Right kidney (tissue), 1 donor: ENCODE data around the gene CNTNAP5.

Source experiments
- DNase-seq: peaks from one replicate; pipeline ENCODE4 v3.0.0-alpha.2; 2016

CNTNAP5 gene

GRCh38 chr2:124704071-124704925 is 679.2 kb downstream of the CNTNAP5 start:
- no peak for DNase-seq

- no peak for DNase-seq
Observed at GRCh38 chr2:124708661-124709060, 683.6 kb downstream of the CNTNAP5 start.

GRCh38 chr2:124713969-124714368 is 688.9 kb downstream of the CNTNAP5 start:
- DNase-seq = no peak

DNA sequence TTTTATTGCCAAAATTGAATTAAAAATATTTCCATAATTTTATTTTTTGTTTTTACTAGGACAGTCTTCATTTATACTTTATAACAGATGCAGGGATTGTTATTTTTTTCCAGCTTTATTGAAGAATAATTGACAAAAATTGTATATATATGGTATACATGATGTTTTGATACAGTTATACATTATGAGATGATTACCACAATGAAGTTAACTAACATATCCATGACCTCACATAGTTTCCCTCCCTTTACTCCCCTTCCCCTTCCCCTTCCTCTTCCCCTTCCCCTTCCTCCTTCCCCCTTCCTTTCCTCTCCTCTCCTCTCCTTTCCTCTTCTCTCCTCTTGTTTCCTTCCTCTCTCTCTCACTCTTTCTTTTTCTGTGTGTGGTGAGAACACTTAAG is 700.1 kb downstream of the CNTNAP5 start:
- no peak for DNase-seq

- DNase-seq = no peak
Observed at GRCh38 chr2:124740636-124741035, 715.5 kb downstream of the CNTNAP5 start.

GRCh38 chr2:124753842-124754241 is 728.8 kb downstream of the CNTNAP5 start:
- no peak for DNase-seq

DNA sequence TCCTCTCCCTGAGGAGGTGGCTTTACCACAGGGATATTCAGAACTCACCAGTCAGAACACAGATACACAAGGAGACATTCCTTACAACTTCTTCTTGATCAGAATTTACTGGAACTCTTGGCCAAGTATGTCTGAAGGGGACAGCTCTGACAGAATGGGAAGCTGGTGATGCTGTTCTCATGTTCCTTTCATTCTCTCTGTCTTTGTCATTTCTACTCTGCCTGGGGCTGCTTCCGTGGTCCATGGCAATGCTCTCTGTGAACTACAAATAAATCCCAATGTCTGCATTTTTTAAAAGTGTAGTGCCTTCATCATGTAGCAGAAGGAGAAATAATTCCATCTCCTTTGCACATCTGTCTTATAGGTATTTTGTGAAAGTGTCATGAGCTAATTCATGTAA is 730.3 kb downstream of the CNTNAP5 start:
- DNase-seq = no peak

DNA sequence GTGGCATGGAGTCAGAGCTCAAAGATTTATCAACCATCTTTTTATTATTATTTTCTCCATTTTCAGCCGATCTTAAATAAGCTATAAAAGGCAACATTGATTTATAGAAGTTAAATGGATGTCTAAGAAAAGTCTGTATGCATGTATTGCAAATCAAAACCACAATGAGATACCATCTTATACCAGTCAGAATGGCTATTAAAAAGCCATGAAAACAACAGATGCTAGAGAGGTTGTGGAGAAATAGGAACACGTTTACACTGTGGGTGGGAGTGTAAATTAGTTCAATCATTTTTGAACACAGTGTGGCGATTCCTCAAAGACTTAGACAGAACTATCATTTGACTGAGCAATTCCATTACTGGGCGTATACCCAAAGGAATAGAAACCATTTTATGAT is 731.0 kb downstream of the CNTNAP5 start:
- DNase-seq = no peak

DNA sequence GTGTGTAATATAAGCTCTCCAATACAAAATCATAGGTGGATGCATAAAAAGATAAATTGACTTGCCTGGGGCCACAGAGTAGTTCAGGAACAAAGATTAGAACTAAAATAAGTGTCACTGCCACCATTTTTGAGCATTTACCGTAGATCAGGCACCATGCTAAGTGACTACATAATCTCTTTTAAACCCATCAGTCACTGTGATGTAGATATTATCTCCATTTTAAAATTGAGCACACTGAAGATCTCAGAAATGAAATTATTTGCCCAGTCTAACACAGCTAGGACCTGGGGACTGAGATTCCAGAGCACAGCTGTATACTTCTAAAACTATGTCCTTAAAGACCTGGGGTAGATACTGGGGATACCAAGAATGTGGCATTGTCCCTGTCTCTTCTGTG is 737.3 kb downstream of the CNTNAP5 start:
- DNase-seq = no peak

DNA sequence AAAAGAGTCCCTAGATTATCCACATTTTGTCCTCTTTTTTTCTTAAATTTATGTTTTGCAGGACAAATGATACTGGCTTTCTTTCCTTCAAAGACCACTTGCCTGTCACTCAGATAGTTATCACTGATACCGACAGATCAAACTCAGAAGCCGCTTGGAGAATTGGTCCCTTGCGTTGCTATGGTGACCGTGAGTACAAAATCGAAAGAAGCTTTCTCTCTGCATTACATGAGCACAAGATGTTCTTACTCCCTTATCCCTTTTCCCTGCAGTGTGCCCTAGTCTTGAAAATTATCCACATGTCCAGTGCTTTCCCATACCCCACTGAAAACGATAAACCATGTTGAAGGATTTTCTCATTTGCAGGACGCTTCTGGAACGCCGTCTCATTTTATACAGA is 738.5 kb downstream of the CNTNAP5 start:
- DNase-seq = no peak

GRCh38 chr2:124774781-124775180 is 749.7 kb downstream of the CNTNAP5 start:
- no peak for DNase-seq

GRCh38 chr2:124776332-124776731 is 751.2 kb downstream of the CNTNAP5 start:
- no peak for DNase-seq

DNA sequence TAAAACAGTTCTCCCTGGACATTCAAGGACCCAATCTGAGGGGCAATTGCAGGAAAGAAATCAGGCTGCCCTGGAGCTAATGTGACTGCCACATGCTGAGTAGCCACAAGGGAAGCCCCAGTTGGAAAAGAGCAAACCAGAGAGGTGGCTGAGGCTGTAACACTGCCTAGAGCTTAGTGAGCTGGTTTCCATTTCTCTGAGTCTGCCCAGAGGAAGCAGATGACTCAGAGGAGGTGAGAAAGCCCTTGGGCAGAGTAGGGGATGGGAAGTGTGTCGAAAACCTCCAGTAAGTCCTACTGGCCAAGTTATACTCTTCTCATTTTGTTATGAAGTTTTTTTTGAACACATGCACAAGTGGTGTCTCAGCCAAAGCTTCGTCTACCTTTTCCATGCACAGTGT is 753.0 kb downstream of the CNTNAP5 start:
- no peak for DNase-seq

GRCh38 chr2:124796647-124797046 is 771.6 kb downstream of the CNTNAP5 start:
- no peak for DNase-seq

GRCh38 chr2:124797049-124797448 is 772.0 kb downstream of the CNTNAP5 start:
- no peak for DNase-seq

DNA sequence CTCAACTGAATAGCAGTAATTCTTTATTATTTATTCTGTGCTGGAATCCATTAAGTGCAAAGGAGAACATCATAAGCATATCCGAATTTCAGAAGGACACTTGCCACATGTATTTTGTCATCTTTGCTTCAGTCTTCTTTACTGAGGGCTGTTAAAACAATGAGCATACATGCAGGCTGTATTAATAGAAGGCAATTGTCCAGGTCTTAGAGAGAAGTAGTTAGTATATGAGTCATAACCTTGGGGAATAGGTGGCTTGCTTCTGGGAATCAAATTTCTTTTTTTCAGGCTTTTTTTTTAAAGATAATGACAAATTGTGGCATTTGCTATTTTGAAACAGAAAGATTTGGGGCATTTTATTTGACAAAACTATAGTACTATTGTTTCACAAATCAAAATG is 773.5 kb downstream of the CNTNAP5 start:
- DNase-seq = no peak

DNA sequence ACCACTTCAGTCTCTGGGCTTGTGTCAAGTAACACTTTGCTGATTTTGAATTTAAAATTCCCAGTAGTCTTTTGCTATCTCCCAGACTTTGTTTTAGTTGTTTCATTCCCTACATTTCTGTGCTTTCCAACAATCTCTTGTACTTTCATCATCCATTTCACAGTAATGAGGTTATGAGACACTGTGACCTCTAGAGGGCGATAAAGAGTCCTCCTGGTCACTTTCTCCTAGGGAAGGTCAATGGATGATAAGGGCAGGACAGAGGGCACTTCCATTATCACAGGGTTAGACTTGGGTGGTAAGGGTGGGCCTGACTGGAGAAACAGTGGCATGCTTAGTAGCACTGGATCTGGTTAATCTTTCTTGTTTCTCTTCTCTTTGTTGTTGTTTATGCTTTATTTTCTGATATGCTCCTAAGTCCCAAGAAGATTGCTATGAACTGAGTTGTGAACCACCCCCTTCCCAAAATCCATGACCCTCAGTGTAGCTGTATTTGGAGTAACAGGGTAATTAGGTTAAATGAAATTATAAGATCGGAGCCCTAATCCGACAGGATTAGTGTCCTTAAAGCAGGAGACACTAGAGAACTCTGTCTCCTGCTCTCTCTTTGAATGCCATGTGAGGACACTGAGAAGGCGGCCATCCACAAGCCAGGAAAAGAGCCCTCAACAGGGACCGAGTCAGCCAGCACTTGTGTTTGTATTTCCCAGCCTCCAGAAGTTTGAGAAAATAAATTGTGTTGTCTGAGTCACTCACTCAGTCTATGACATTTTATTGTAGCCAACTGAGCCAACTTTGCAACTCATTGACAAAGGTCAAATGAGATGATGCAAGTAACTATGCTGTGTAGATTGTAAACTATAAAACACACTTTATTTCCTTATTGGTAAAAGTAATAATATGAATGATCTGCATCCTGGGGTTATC is 779.2 kb downstream of the CNTNAP5 start:
- DNase-seq = no peak

- no peak for DNase-seq
Observed at GRCh38 chr2:124805060-124805459, 780.0 kb downstream of the CNTNAP5 start.

DNA sequence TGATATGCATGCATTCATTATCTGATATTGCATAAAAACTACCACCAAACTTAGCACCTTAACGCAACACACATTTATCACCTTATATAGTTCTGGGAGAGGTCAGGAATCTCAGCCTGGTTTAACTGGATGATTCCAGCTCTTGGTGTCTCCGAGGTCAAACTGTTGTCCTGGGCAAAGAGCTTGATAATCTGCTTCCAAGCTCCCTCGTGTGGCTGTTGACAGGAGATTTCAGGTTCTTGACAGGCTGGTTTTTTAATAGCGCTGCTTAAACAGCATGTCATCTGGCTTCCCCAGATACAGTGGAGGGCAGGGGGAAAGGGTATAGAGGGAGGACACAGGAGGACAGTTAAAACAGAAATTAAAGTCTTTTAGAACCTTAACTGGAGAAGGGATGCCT is 785.0 kb downstream of the CNTNAP5 start:
- no peak for DNase-seq

DNA sequence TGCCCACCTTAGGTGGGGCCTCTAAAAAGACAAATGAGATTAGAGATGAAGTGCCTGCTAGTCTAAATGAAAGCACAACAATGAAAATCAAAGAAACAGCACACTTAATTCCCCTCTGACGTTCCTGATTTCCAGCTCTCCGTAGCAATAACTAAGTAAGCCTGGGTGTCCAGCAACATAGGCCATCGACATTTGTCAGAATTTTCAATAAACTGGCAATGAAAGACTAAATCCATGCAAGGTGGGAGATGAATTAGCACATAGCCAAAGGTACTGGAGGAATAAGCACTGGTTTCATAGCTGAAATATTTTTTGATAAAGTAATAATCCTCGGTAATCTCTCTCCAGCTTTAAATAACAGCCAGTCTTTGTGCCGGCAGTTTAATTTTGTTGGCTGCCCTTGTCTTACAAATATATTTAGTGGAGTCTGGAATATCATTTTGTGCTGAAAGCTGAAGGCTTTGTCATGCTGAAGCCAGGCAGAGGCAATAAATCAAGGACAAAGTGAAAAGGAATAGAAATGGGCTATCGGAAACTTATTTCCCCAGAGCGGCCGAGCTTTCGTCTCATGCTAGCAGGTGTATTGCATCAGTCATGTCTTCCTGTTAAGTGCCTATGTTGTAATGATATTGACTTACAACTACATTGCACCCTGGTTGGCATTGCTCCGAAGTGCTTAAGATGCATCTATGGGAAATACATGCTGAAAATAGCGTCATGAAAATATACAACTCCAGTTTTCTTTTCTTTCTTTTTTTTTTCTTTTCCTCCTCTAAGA is 790.1 kb downstream of the CNTNAP5 start:
- no peak for DNase-seq

DNA sequence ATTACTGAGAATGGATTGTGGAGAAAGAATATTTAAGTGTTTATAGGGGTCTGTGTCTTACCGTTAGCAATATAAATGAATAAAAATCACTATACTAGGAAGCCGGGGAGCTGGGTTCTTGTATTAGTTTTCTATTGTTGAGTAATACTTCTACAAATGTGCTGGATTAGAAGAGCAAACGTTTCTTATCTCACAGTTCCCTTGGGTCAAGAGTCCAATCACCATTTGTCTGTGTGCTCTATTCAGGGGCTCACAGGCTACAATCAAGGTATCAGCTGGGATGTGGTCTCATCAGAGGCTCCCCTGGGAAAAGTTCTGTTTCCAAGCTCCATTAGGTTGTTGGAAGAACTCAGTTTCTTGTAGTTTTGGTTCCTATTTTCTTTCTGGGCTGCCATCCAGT is 790.9 kb downstream of the CNTNAP5 start:
- no peak for DNase-seq

DNA sequence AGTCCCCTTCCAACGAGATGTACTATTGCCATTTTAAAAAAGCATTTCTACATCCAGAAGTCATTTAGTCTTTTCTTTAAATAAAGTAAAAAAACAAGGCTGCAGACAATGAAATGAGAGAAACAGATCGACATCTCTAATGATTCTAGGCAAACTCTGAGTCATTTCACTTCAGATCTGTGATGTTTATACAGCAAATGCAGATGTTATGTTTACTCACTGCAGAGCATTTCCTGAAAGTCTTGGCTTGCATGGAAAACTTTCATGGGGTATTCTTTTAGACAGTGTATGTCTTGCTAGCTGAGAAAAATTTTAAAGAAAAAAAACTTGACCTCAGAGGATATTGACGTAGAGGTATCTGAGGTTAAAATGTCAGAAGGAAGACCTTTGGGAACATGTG is 797.4 kb downstream of the CNTNAP5 start:
- DNase-seq = no peak

- DNase-seq = no peak
Observed at GRCh38 chr2:124824441-124824840, 799.4 kb downstream of the CNTNAP5 start.
